GM18858 (cell line): ENCODE results near the gene CLCA1.

ENCODE experiments used
- ATAC-seq: cut with Tn5 transposase; IDR thresholded peaks from one replicate; pipeline ENCODE4 v1.9.1; 2021; ENCODE audit not compliant: unreplicated experiment

CLCA1 gene

GRCh38 chr1:86503406-86504136 is 34.8 kb downstream of the CLCA1 start:
- ATAC-seq = no peak

- ATAC-seq = no peak
These were observed 35.4 kb downstream of the CLCA1 start for GRCh38 chr1:86504137-86504479.

GRCh38 chr1:86504895-86505563 is 36.3 kb downstream of the CLCA1 start:
- no peak for ATAC-seq

DNA sequence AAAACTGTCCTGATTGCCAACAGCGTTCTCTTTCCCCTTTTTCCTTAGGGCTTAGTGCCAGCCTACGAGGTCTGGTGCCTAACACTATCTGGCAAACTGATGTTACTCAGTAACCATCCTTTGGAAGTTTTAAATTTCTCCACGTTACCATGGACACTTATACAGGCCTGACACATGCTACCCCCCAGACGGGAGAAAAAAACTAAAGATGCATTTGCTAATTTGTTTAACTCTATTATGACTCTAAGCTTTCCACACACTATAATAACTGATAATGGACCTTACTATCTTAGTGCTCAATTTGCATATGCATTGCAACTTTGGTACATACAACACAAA is 36.8 kb downstream of the CLCA1 start:
- ATAC-seq = no peak

DNA sequence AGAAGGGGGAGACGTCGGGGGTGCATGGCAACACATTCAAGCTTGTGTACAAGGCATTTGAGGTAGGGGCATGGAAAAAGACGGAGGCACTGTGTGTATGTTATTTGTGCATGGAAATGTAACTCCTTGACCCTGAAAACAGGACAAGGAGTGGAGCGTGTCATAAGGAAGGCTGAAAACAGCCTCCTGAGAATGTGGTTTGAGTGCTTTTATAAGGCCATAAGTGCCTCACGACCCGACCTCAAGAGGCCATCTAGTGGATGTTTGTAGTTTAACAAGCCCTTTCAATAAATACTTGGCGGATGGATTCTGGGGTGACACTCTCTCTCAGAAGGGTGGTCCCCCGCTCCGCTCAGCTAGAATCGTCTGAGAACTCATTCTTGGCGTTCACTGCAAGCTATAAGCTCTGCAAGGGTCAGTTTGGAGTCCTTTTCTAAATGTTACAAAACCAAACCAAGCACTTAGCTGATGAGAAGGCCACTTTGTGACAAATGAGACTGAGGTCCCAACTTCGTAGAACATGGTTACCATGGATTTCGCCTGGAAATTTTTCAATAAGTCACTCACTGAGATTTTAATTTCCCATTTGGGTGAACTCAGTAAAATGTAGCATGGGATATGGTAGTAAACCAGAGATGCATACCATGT is 39.3 kb downstream of the CLCA1 start:
- ATAC-seq = no peak

- ATAC-seq = no peak
These were observed 39.8 kb downstream of the CLCA1 start for GRCh38 chr1:86508583-86508969.

DNA sequence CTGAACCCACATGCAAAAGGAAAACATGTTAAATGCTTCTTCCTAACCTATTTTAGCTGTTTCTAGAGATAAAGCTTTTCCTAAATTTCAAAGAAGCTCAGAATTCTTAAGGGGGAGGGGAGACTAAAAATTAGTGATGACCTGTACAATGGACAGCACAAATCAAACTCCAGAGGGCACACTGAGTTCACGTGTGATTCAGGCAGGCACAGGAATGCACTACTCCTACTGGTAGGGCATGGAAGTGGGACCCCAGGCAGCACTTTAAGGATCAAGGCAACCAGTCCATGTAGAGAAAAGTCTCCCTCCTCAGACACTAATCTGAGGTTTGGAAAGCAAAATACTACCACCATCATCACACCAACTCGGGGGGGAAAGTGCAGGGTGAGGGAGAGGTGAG is 46.9 kb downstream of the CLCA1 start:
- no peak for ATAC-seq

DNA sequence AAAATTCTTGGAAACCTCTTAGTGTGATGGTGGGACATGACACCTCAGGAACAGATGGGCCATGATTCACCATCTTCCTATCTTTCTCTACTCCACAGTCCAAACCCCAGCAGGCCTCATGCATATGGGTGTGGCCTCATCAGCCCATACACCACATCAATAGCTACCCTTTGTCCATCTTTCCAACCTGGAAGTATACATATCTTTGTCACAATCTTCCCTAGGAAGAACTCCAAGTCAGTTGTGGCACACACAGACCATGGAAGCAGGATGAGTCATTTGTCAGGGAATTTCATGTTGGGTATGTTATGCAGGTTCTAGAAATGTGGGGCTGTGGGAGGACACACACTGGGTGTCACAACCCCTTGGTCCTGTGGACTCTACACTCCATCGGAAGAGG is 47.6 kb downstream of the CLCA1 start:
- no peak for ATAC-seq

GRCh38 chr1:86517336-86517735 is 48.6 kb downstream of the CLCA1 start:
- no peak for ATAC-seq

DNA sequence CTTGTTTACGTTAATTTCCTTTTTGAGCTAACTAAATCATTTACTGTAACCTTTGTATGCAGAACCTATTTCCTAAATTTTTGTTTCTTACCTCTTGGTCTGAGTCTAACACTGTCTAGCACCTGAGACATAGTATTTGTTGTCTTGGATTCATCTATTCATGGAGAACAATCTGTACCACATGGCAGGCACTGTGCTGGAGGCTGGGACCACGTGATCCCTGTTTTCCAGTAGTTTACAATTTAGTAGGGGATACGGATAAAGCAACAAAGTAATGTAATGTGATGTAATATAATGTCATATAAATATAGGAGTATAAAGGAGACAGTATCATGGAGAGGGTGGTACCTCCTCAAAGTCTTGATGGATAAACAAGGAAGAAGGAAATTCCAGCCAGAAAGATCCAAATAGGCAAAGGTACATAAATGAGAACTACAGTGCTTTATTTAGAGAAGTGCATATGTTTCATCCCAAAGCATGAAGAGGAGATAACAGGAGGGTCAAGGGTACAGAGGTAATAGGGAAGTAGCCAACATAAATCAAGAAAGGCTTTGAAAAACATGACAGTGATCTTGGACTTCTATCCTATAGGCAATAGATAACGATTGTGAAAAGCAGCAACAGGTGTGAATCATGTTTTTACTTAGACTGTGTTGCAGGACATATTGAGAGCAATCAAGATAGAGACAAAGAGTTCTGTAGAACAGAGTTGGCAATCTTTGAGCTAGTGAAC is 52.2 kb downstream of the CLCA1 start:
- no peak for ATAC-seq

- ATAC-seq = no peak
These were observed 52.8 kb downstream of the CLCA1 start for GRCh38 chr1:86521522-86521891.

- ATAC-seq = no peak
These were observed 53.5 kb downstream of the CLCA1 start for GRCh38 chr1:86522240-86522639.

DNA sequence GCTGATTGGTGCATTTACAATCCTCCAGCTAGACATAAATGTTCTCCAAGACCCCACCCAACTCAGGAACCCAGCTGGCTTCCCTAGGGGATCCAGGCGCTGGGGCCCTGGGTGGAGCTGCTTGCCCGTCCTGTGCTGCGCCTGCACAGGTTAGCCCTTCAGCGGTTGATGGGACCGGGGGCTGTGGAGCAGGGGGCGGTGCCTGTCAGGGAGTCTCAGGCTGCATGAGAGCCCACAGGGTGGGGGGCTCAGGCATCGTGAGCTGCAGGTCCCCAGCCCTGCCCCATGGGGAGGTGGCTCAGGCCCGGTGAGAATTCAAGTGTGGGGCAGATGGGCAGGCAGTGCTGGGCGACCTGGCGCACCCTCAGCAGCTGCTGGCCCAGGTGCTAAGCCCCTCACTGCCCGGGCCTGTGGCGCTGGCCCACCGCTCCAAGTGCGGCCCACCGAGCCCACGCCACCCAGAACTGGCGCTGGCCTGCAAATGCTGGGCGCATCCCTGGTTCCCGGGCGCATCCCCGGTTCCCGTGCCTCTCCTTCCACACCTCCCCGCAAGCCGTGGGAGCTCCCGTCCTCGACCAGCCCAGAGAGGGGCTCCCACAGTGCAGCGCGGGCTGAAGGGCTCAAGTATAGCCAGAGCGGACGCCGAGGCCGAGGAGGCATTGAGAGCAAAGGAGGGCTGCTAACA is 55.1 kb downstream of the CLCA1 start:
- ATAC-seq = no peak

- no peak for ATAC-seq
These were observed 58.6 kb downstream of the CLCA1 start for GRCh38 chr1:86527306-86527705.

GRCh38 chr1:86530211-86530845 is 61.6 kb downstream of the CLCA1 start:
- no peak for ATAC-seq

GRCh38 chr1:86537928-86538695 is 69.4 kb downstream of the CLCA1 start:
- no peak for ATAC-seq

GRCh38 chr1:86538775-86539174 is 70.0 kb downstream of the CLCA1 start:
- ATAC-seq = no peak

GRCh38 chr1:86541859-86542258 is 73.1 kb downstream of the CLCA1 start:
- ATAC-seq = no peak

DNA sequence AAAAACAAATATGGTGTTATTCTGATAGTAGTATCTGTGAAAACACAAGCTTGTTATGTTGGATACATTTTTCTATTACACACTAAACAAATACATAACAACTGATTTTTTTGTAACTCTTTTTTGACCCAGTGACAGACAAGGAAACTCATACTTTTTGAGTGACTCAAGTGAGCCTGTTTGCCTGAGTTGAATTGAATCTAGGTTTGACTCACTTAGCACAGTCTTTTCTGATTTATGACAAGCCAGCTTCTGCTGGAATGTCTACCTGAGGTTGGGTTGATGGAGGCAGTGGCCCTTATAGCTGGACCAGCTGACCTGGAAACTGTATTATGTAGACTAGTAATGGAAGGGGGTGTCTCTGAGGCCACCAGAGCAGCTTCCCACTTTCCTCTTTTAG is 73.9 kb downstream of the CLCA1 start:
- no peak for ATAC-seq

DNA sequence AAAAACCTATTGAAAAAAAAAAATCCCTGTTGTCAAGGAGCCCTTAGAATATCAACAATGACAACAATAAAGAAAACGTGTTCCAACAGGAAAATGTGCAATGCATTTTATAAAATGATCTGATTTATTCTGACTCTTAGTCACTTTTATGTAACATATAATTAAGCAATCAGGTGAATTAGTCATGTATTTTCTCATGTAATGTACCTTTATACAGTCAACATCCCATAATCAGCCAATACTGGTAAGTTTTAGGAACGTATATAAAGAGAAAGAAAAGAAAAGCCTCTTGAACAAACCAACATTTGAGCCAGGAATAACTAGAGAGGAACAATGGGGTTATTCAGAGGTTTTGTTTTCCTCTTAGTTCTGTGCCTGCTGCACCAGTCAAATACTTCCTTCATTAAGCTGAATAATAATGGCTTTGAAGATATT is 78.1 kb downstream of the CLCA1 start, which contains the start of gene CLCA4:
Gene CLCA4, plus strand, starts transcription at position 292 of the 435 bp plus-strand sequence. Its CDS starts 42 bp downstream, at position 334.
- no peak for ATAC-seq
